GM12878 (cell line): ENCODE measurements around the gene PCGF1. TPM values are rescaled to one million over a fixed set of nuclear protein-coding genes. Genes with fewer than 3 reads are reported as not detected.

Experiments used
- ATAC-seq: fragments of 200-7000 bp; cut with Tn5 transposase; 3 replicates; pipeline ENCODE4 v1.9.1; 2020; ENCODE audit warnings: mild to moderate bottlenecking, moderate library complexity
- BruUV-seq: library from RNA; stranded (reverse); fragments of 400-500 nt; replicated peaks from 2 replicates; lab custom pipeline; 2021; lab: Mats Ljungman, UMichigan
- CTCF ChIA-PET: fragments of 300-600 bp; sonication (Branson Sonifier 250); formaldehyde crosslinking; extraction: SDS; loops from one replicate; lab custom pipeline; 2021; ENCODE audit warnings: inconsistent platforms; lab: Yijun Ruan, JAX
- POLR2A ChIA-PET: fragments of 350-600 bp; formaldehyde crosslinking; extraction: SDS; loops from one replicate; lab custom pipeline; 2021; ENCODE audit warnings: inconsistent platforms; lab: Charles Lee
- RAD21 ChIA-PET: fragments of 300-600 bp; sonication (Branson Sonifier 250); formaldehyde crosslinking; loops from one replicate; lab custom pipeline; 2023; ENCODE audit warnings: antibody characterized with exemption; ENCODE audit not compliant: unreplicated experiment; lab: Charles Lee
- SMC1A ChIA-PET: fragments of 300-600 bp; sonication (Branson Sonifier 250); formaldehyde crosslinking; loops from one replicate; lab custom pipeline; 2023; ENCODE audit not compliant: unreplicated experiment, uncharacterized antibody; lab: Charles Lee
- DNase-seq: peaks from one replicate; pipeline ENCODE4 v3.0.0-alpha.2; 2011; ENCODE audit warnings: low read depth, low spot score
- FAIRE-seq: peaks from 3 replicates; lab custom pipeline; 2011; peaks lifted over from hg19 to GRCh38; lab: Jason Lieb, UNC
- H2AFZ ChIP-seq: 2 replicates; pipeline ENCODE4 v1.6.0; 2011; ENCODE audit warnings: low read depth, low read length, control low read depth; ENCODE audit not compliant: control insufficient read depth
- H3K27ac ChIP-seq: 2 replicates; pipeline ENCODE4 v1.5.1; 2011; ENCODE audit warnings: control low read depth; ENCODE audit not compliant: control insufficient read depth, insufficient read depth
- H3K27me3 ChIP-seq, 2 experiments: replicated peaks in 1 of 2; 2 replicates each; pipeline versions ENCODE4 v1.6.0 to v1.6.1; 2011; ENCODE audit warnings: low read length in 1 of 2; ENCODE audit not compliant: control insufficient read depth in 2 of 2, insufficient read depth in 2 of 2
- H3K36me3 ChIP-seq, 2 experiments: 2 replicates each; pipeline ENCODE4 v1.5.1; 2011; ENCODE audit warnings: low read length in 1 of 2; ENCODE audit not compliant: control insufficient read depth in 2 of 2, insufficient read depth in 2 of 2
- H3K4me1 ChIP-seq: 2 replicates; pipeline ENCODE4 v1.6.1; 2011; ENCODE audit warnings: mild to moderate bottlenecking, low read length, moderate library complexity, mixed read lengths; ENCODE audit not compliant: control insufficient read depth, insufficient read depth
- H3K4me2 ChIP-seq: 2 replicates; pipeline ENCODE4 v1.6.0; 2011; ENCODE audit warnings: control low read depth; ENCODE audit not compliant: control insufficient read depth, insufficient read depth
- H3K4me3 ChIP-seq: fragments of 200-600 bp; sonication (generic); 2 replicates; pipeline ENCODE4 v1.5.1; 2016
- H3K79me2 ChIP-seq: 2 replicates; pipeline ENCODE4 v1.6.0; 2011; ENCODE audit warnings: low read length; ENCODE audit not compliant: control insufficient read depth, insufficient read depth
- H3K9ac ChIP-seq: 2 replicates; pipeline ENCODE4 v1.8.0; 2011; ENCODE audit warnings: low read length, control low read depth, mixed read lengths; ENCODE audit not compliant: control insufficient read depth, insufficient read depth
- H3K9me3 ChIP-seq: replicated peaks from 3 replicates; pipeline ENCODE4 v1.5.1; 2011; ENCODE audit warnings: mild to moderate bottlenecking, low read length; ENCODE audit not compliant: control insufficient read depth, insufficient read depth
- H4K20me1 ChIP-seq: 2 replicates; pipeline ENCODE4 v1.6.0; 2011; ENCODE audit not compliant: control insufficient read depth, insufficient read depth
- BHLHE40 ChIP-seq, 2 experiments: fragments of 450-650 bp in 1 of 2; IDR thresholded peaks; 2 replicates each; pipeline ENCODE4 v1.6.1; 2011 to 2017; ENCODE audit warnings: low read depth in 2 of 2, borderline replicate concordance in 1 of 2, improper control_type of control experiment in 1 of 2, low read length in 1 of 2, mild to moderate bottlenecking in 1 of 2
- CTCF ChIP-seq, 3 experiments: IDR thresholded peaks in 2 of 3; conservative IDR thresholded peaks in 1 of 3; 2 replicates each; pipeline ENCODE4 v1.5.1; 2011; ENCODE audit warnings: low read depth in 3 of 3, low read length in 3 of 3, mild to moderate bottlenecking in 3 of 3, control low read depth in 2 of 3, moderate library complexity in 2 of 3, inconsistent platforms in 1 of 3, mixed read lengths in 1 of 3; ENCODE audit not compliant: control insufficient read depth in 2 of 3, insufficient read depth in 1 of 3; ENCODE audit errors: extremely low read depth in 1 of 3
- EP300 ChIP-seq, 2 experiments: fragments of 150-350 bp in 1 of 2; IDR thresholded peaks; 2 replicates each; pipeline ENCODE4 v1.6.1; 2011 to 2012; ENCODE audit warnings: low read depth in 2 of 2, low read length in 2 of 2, borderline replicate concordance in 1 of 2, improper control_type of control experiment in 1 of 2, inconsistent platforms in 1 of 2; ENCODE audit not compliant: control insufficient read depth in 1 of 2
- FOXM1 ChIP-seq: IDR thresholded peaks from 2 replicates; pipeline ENCODE4 v1.6.1; 2012; ENCODE audit warnings: low read depth, mild to moderate bottlenecking, inconsistent platforms, low read length, moderate library complexity
- HDGF ChIP-seq: fragments of 450-650 bp; IDR thresholded peaks from 2 replicates; pipeline ENCODE4 v1.6.1; 2016; ENCODE audit warnings: antibody characterized with exemption
- HSF1 ChIP-seq: fragments of 150-350 bp; IDR thresholded peaks from 2 replicates; pipeline ENCODE4 v1.6.1; 2014; ENCODE audit warnings: mild to moderate bottlenecking, low read depth, low read length
- IKZF1 ChIP-seq: fragments of 450-650 bp; conservative IDR thresholded peaks from 2 replicates; pipeline ENCODE4 v1.6.1; 2017; ENCODE audit warnings: antibody characterized with exemption, mild to moderate bottlenecking
- IKZF2 ChIP-seq, 2 experiments: fragments of 450-650 bp; IDR thresholded peaks; 2 replicates each; pipeline ENCODE4 v1.6.1; 2017; ENCODE audit warnings: mild to moderate bottlenecking in 2 of 2, moderate library complexity in 2 of 2
- MTA2 ChIP-seq: fragments of 450-650 bp; IDR thresholded peaks from 2 replicates; pipeline ENCODE4 v1.6.1; 2016; ENCODE audit warnings: low read depth, mild to moderate bottlenecking, moderate library complexity
- NBN ChIP-seq: fragments of 450-650 bp; IDR thresholded peaks from 2 replicates; pipeline ENCODE4 v1.6.1; 2016
- PAX8 ChIP-seq: fragments of 450-650 bp; IDR thresholded peaks from 2 replicates; pipeline ENCODE4 v1.6.1; 2017; ENCODE audit warnings: mild to moderate bottlenecking, moderate library complexity
- RAD51 ChIP-seq: fragments of 450-650 bp; IDR thresholded peaks from 2 replicates; pipeline ENCODE4 v1.6.1; 2016; ENCODE audit warnings: moderate library complexity, mild to moderate bottlenecking, inconsistent platforms
- RB1 ChIP-seq: fragments of 450-650 bp; formaldehyde crosslinking; IDR thresholded peaks from 2 replicates; pipeline ENCODE4 v1.6.1; 2017; ENCODE audit warnings: mild to moderate bottlenecking, borderline replicate concordance
- ZNF207 ChIP-seq: fragments of 450-650 bp; IDR thresholded peaks from 2 replicates; pipeline ENCODE4 v1.6.1; 2014; ENCODE audit warnings: antibody characterized with exemption, mild to moderate bottlenecking, borderline replicate concordance
- ZNF217 ChIP-seq: fragments of 450-650 bp; IDR thresholded peaks from 2 replicates; pipeline ENCODE4 v1.6.1; 2017; ENCODE audit warnings: antibody characterized with exemption, mild to moderate bottlenecking
- ZNF384 ChIP-seq: IDR thresholded peaks from 2 replicates; pipeline ENCODE4 v1.6.1; 2012; ENCODE audit warnings: low read depth, mild to moderate bottlenecking, low read length, improper control_type of control experiment, borderline replicate concordance
- WGBS: methylation state at CpG from one replicate; pipeline ENCODE4 v1.1.6; 2016; ENCODE audit warnings: low lambda C conversion rate; ENCODE audit not compliant: insufficient replicate concordance, insufficient coverage; ENCODE audit errors: missing lambda C conversion rate; 5-methylcytosine and 5-hydroxymethylcytosine counted together
- in situ Hi-C: fragments of 300-500 bp; cut with MboI; formaldehyde crosslinking; loops from 9 replicates; pipeline ENCODE4 v1.14.3; 2018; ENCODE audit warnings: mixed read lengths
- intact Hi-C: fragments of 100-400 bp; cut with micrococcal nuclease; formaldehyde crosslinking; loops from one replicate; pipeline ENCODE4 v1.14.2; 2022; ENCODE audit not compliant: unreplicated experiment
- polyA plus RNA-seq, 11 experiments: library from polyadenylated mRNA; depleted of rRNA in 4 of 11; unstranded in 6 of 11; stranded (reverse) in 5 of 11; fragments of >200 nt; fragmentation: Nextera tagmentation in 4 of 11; fragmentation: Illumina TruSeq in 1 of 11; extraction: Ambion mirVana in 4 of 11; extraction: Trizol in 1 of 11; gene quantifications; 1 replicate in 1 of 11; 2 replicates in 10 of 11; pipeline versions ENCODE4 v1.2.1 to v1.2.3, GENCODE V29; 2011 to 2016; ENCODE audit warnings: inconsistent platforms in 2 of 11, missing spikeins in 2 of 11, low read depth in 1 of 11
- total RNA-seq, 4 experiments: library from RNA; depleted of rRNA in 3 of 4; stranded (reverse); fragments of >200 nt in 3 of 4; fragmentation: Illumina TruSeq in 1 of 4; extraction: Trizol in 1 of 4; gene quantifications; 2 replicates each; pipeline versions ENCODE4 v1.2.1 to v1.2.3, GENCODE V29; 2013 to 2021

PCGF1 gene
- total and polyA plus RNA-seq, 10 of the 15 experiments (the other 5 are each of a cell fraction or from before 2014, with no cell fraction given), result 23.1 to 50.8 (median 27.4) TPM

GRCh38 chr2:74530239-74531187, 23.0 kb upstream of the PCGF1 start:
- Histone ChIP-seq H2AFZ (peak overlapping the region; percentile 80), H4K20me1 (no peaks in the 10 kb centered on the region), H3K9ac (peak overlapping the region; percentile 92), H3K4me1 (peaks cover 33% of the 10 kb centered on the region), H3K36me3 (peaks cover 17 to 43% of the 10 kb centered on the region in 2 experiments), H3K9me3 (no peaks in the 10 kb centered on the region), H3K4me2 (peak overlapping the region; percentile 95), H3K27me3 (no peaks in the 10 kb centered on the region), H3K4me3 (peak overlapping the region; percentile 94), H3K79me2 (peaks cover 50% of the 10 kb centered on the region), H3K27ac (peak overlapping the region; percentile 96)
- ChIA-PET SMC1A (interaction anchor here (0.6 to 9.9 kb wide), 24 partner anchors 9 to 605 kb away, joined by 3 to 208 read pairs (median 10); partner anchors contain the start of genes CCDC142, INO80B, PCGF1 and TTC31), CTCF (interaction anchor here (0.7 to 10.4 kb wide), 20 partner anchors 16 to 280 kb away, joined by 3 to 226 read pairs (median 6); partner anchors contain the start of genes CCDC142, PCGF1, TTC31 and WBP1), RAD21 (interaction anchor here (0.7 to 7.5 kb wide), 22 partner anchors 9 to 195 kb away, joined by 3 to 158 read pairs (median 6); partner anchors contain the start of genes C2orf81, CCDC142, LOXL3 and PCGF1), POLR2A (interaction anchor here (0.6 to 5.4 kb wide), 25 partner anchors 8 to 352 kb away, joined by 3 to 66 read pairs (median 4); partner anchors contain the start of genes CCDC142, INO80B, MOB1A and PCGF1)
- in situ Hi-C loops, result no loop called here
- peak; percentile 83 for FAIRE-seq
- peak; percentile 74 for DNase-seq
- BruUV-seq, result no TSS peak
- intact Hi-C loops, result loop anchor here (1.0 kb wide), 1 partner anchor 24 kb away; the partner anchor contains the start of gene DOK1
- under 1% methylated on average over 50 of the region's 54 CpGs for WGBS
- ATAC-seq, result peak; percentile 60
- TF ChIP-seq IKZF2 (IDR thresholded peaks at IDR 0.05) (peak in 1 of 2 experiments; percentile 17; a peak in 1 of 4 replicates), PAX8 (no peak), ZNF384 (no peak), HSF1 (no peak), IKZF1 (peak; percentile 52), HDGF (peak; percentile 76; the same call in 1 of the 2 replicates), RAD51 (0 out of 2 replicates have a peak, but pooled peaks have one; percentile 14), RB1 (peak; percentile 68; the same call in 1 of the 2 replicates), FOXM1 (no peak), BHLHE40 (IDR thresholded peaks at IDR 0.05; ENCODE audit: borderline replicate concordance in 1 of 2, low read depth in 2 of 2, low read length in 1 of 2) (no peak; a peak in 1 of 4 replicates), ZNF217 (no peak), ZNF207 (peak; percentile 60; the same call in 1 of the 2 replicates), MTA2 (no peak), NBN (peak; percentile 89), CTCF (IDR thresholded peaks at IDR 0.05 in 2 of 3, conservative IDR thresholded peaks at IDR 0.05 in 1 of 3; ENCODE audit: control insufficient read depth in 2 of 3, extremely low read depth in 1 of 3, insufficient read depth in 1 of 3, low read depth in 3 of 3, low read length in 3 of 3) (no peak), EP300 (IDR thresholded peaks at IDR 0.05; ENCODE audit: borderline replicate concordance in 1 of 2, control insufficient read depth in 1 of 2, low read depth in 2 of 2, low read length in 2 of 2) (peak in 1 of 2 experiments; percentile 54; a peak in 2 of 4 replicates)
